ENCODE data around the gene GUCY1B1.
A peak's percentile ranks its signal among the peaks of the same experiment; 100 is the strongest.

The GUCY1B1 gene

GRCh38 chr4:155759372-155760252 is 791 bp downstream of the GUCY1B1 start:
- peak; percentile 88 for DNase-seq

- no peak for DNase-seq
Measured at GRCh38 chr4:155761047-155761446, 2.2 kb downstream of the GUCY1B1 start.

- peak; percentile 8 for DNase-seq
Measured at GRCh38 chr4:155761916-155762315, 3.1 kb downstream of the GUCY1B1 start.

GRCh38 chr4:155762334-155762733 is 3.5 kb downstream of the GUCY1B1 start:
- DNase-seq: no peak

GRCh38 chr4:155763551-155763950 is 4.7 kb downstream of the GUCY1B1 start:
- DNase-seq: no peak

GRCh38 chr4:155765149-155765548 is 6.3 kb downstream of the GUCY1B1 start:
- no peak for DNase-seq

GRCh38 chr4:155766622-155767021 is 7.8 kb downstream of the GUCY1B1 start:
- no peak for DNase-seq

GRCh38 chr4:155768370-155768769 is 9.5 kb downstream of the GUCY1B1 start:
- DNase-seq: no peak

- no peak for DNase-seq
Measured at GRCh38 chr4:155769090-155769489, 10.3 kb downstream of the GUCY1B1 start.

GRCh38 chr4:155772459-155773195 is 13.8 kb downstream of the GUCY1B1 start:
- DNase-seq: no peak

- DNase-seq: no peak
Measured at GRCh38 chr4:155773196-155773800, 14.5 kb downstream of the GUCY1B1 start.

- DNase-seq: no peak
Measured at GRCh38 chr4:155774033-155774432, 15.2 kb downstream of the GUCY1B1 start.

GRCh38 chr4:155777971-155778735 is 19.3 kb downstream of the GUCY1B1 start:
- no peak for DNase-seq

GRCh38 chr4:155780775-155781174 is 22.0 kb downstream of the GUCY1B1 start:
- DNase-seq: no peak

- no peak for DNase-seq
Measured at GRCh38 chr4:155781249-155781831, 22.5 kb downstream of the GUCY1B1 start.

GRCh38 chr4:155784637-155785036 is 25.8 kb downstream of the GUCY1B1 start:
- no peak for DNase-seq

GRCh38 chr4:155785828-155786227 is 27.0 kb downstream of the GUCY1B1 start:
- no peak for DNase-seq

GRCh38 chr4:155787113-155787710 is 28.4 kb downstream of the GUCY1B1 start:
- peak; percentile 32 for DNase-seq

GRCh38 chr4:155789391-155789790 is 30.6 kb downstream of the GUCY1B1 start:
- DNase-seq: no peak

GRCh38 chr4:155789982-155790381 is 31.2 kb downstream of the GUCY1B1 start:
- no peak for DNase-seq

GRCh38 chr4:155794589-155795236 is 35.9 kb downstream of the GUCY1B1 start:
- no peak for DNase-seq
